DMS153 treated with DMSO at 0.1 percent for 48 hours (cell line): ENCODE measurements around the gene CMIP.

ENCODE experiments used
- DNase-seq: peaks from one replicate; lab custom pipeline; 2025; ENCODE audit not compliant: unreplicated experiment; lab: John Stamatoyannopoulos, UW

The CMIP gene

GRCh38 chr16:81446907-81447268 is 2.3 kb downstream of the CMIP start:
- DNase-seq, result no peak

- peak; percentile 13 for DNase-seq
These were observed 2.9 kb downstream of the CMIP start for GRCh38 chr16:81447383-81448101.

- DNase-seq, result peak; percentile 37
These were observed 3.8 kb downstream of the CMIP start for GRCh38 chr16:81448154-81449131.

- DNase-seq, result no peak
These were observed 4.6 kb downstream of the CMIP start for GRCh38 chr16:81449241-81449640.

- no peak for DNase-seq
These were observed 5.4 kb downstream of the CMIP start for GRCh38 chr16:81449899-81450608.

GRCh38 chr16:81450783-81451491 is 6.3 kb downstream of the CMIP start:
- DNase-seq, result no peak

- DNase-seq, result peak; percentile 4
These were observed 7.4 kb downstream of the CMIP start for GRCh38 chr16:81451753-81452680.

GRCh38 chr16:81453091-81453728 is 8.6 kb downstream of the CMIP start:
- no peak for DNase-seq

- no peak for DNase-seq
These were observed 9.4 kb downstream of the CMIP start for GRCh38 chr16:81454044-81454443.

GRCh38 chr16:81455006-81455405 is 10.4 kb downstream of the CMIP start:
- no peak for DNase-seq

- DNase-seq, result no peak
These were observed 11.3 kb downstream of the CMIP start for GRCh38 chr16:81455720-81456494.

GRCh38 chr16:81456523-81457325 is 12.1 kb downstream of the CMIP start:
- no peak for DNase-seq

- DNase-seq, result no peak
These were observed 12.9 kb downstream of the CMIP start for GRCh38 chr16:81457326-81458133.

- no peak for DNase-seq
These were observed 13.6 kb downstream of the CMIP start for GRCh38 chr16:81458149-81458669.

GRCh38 chr16:81458827-81459598 is 14.4 kb downstream of the CMIP start:
- DNase-seq, result no peak

- no peak for DNase-seq
These were observed 15.5 kb downstream of the CMIP start for GRCh38 chr16:81460075-81460474.
